ENCODE results near the gene KIAA0513. TPM values are rescaled to one million over a fixed set of nuclear protein-coding genes. Genes with fewer than 3 reads are reported as not detected.

Gene KIAA0513
- total and polyA plus RNA-seq, 2 donors (not counting 1 experiment from before 2014, with no cell fraction given) = 11.7 to 22.3 TPM

DNA sequence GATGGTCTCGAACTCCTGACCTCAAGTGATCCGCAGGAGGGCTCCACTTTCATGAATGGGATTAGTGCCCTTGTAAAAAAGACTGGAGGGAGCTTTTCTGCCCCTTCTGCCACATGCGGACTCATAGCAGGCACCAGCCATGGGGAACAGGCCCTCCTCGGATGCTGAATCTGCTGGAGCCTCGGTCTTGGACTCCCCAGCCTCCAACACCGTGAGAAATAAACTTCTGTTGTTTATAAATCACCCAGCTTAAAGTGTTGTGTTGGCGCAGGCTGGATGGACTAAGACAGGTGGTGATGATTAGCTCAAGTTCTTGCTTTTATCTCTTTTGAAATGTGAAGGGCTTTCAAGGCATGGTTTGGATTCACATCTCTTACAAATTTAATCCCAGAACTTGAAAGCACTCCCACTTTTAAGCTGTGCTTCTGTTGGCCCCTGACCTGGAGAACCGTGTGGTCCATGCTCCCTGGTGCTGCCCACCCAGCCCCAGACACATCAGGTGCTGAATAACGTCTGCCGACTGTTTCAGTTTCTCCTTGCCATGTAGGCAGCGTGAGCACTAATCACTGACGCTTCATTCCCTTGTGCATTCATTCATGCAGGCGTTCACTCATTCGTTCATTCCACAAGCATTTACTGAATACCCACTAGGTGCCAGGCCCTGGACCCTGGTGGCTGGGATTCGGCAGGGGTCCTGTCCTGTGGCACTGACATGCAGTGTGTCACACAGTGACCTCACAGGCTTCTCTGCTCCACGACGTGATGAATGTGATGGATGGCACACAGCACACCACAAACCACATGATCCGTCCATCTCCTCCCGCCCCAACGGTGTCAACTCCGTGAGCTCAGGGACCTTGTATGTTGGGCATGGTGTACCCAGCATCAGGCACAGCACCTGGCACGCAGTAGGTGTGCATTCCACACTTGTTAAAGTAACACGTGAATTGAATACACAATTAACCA is 75.8 kb downstream of the KIAA0513 start:
- Histone ChIP-seq H4K20me1 (ENCODE audit: control insufficient read depth, extremely low read depth, insufficient read depth, low read length) (no peaks in the 10 kb centered on the region), H3K27ac (ENCODE audit: insufficient read depth, low read length) (no peak overlapping the region), H3K36me3 (ENCODE audit: control insufficient read depth, insufficient read depth, low read length) (no peaks in the 10 kb centered on the region), H3K4me2 (ENCODE audit: extremely low read depth, insufficient read depth, low read length) (no peak overlapping the region), H3K27me3 (ENCODE audit: control insufficient read depth, insufficient read depth, low read length) (peaks cover 2% of the 10 kb centered on the region), H2AFZ (ENCODE audit: low read length) (no peak overlapping the region), H3K4me1 (ENCODE audit: control insufficient read depth, extremely low read depth, insufficient read depth, low read length) (no peaks in the 10 kb centered on the region), H3K79me2 (ENCODE audit: control insufficient read depth, insufficient read depth, low read length) (no peaks in the 10 kb centered on the region), H3K9ac (ENCODE audit: insufficient read depth, low read length) (no peak overlapping the region), H3K9me3 (ENCODE audit: control insufficient read depth, insufficient read depth, low read depth, low read length) (no peaks in the 10 kb centered on the region), H3K4me3 (replicated peaks in 1 of 4; ENCODE audit: control extremely low read depth in 1 of 4, insufficient read depth in 1 of 4, low read depth in 3 of 4, low read length in 4 of 4) (no peak overlapping the region)
- no peak for DNase-seq (ENCODE audit: low read depth in 2 of 2)
- TF ChIP-seq EZH2 (IDR thresholded peaks at IDR 0.05; ENCODE audit: low read length, missing control alignments) = no peak
- TF ChIP-seq, protein P1, sequence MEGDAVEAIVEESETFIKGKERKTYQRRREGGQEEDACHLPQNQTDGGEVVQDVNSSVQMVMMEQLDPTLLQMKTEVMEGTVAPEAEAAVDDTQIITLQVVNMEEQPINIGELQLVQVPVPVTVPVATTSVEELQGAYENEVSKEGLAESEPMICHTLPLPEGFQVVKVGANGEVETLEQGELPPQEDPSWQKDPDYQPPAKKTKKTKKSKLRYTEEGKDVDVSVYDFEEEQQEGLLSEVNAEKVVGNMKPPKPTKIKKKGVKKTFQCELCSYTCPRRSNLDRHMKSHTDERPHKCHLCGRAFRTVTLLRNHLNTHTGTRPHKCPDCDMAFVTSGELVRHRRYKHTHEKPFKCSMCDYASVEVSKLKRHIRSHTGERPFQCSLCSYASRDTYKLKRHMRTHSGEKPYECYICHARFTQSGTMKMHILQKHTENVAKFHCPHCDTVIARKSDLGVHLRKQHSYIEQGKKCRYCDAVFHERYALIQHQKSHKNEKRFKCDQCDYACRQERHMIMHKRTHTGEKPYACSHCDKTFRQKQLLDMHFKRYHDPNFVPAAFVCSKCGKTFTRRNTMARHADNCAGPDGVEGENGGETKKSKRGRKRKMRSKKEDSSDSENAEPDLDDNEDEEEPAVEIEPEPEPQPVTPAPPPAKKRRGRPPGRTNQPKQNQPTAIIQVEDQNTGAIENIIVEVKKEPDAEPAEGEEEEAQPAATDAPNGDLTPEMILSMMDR (conservative IDR thresholded peaks at IDR 0.05 in 1 of 2, IDR thresholded peaks at IDR 0.05 in 1 of 2; ENCODE audit: low read depth in 1 of 2, low read length in 2 of 2) = no peak

DNA sequence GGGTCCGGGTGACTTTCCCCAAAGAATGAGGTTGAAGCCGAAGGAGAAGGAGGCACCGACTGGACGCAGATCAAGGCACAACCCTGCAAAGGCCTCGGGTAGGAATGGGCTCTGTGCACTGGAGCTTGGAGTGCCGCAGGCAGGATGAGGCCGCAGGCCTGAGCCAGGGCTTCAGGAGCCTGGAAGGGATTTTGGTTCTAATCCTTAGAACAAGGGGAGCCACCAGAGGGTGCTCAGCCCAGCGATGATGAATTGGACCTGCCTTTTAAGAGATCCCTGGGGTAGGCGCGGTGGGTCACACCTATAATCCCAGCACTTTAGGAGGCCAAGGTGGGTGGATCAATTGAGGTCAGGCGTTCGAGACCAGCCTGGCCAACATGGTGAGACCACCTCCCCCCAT is 76.6 kb downstream of the KIAA0513 start:
- DNase-seq (ENCODE audit: low read depth in 2 of 2) = no peak
- Histone ChIP-seq H3K9me3 (ENCODE audit: control insufficient read depth, insufficient read depth, low read depth, low read length) (no peaks in the 10 kb centered on the region), H3K27ac (ENCODE audit: insufficient read depth, low read length) (no peak overlapping the region), H3K79me2 (ENCODE audit: control insufficient read depth, insufficient read depth, low read length) (no peaks in the 10 kb centered on the region), H3K27me3 (ENCODE audit: control insufficient read depth, insufficient read depth, low read length) (peaks cover 2% of the 10 kb centered on the region), H3K4me1 (ENCODE audit: control insufficient read depth, extremely low read depth, insufficient read depth, low read length) (no peaks in the 10 kb centered on the region), H3K36me3 (ENCODE audit: control insufficient read depth, insufficient read depth, low read length) (no peaks in the 10 kb centered on the region), H3K9ac (ENCODE audit: insufficient read depth, low read length) (no peak overlapping the region), H3K4me3 (replicated peaks in 1 of 4; ENCODE audit: control extremely low read depth in 1 of 4, insufficient read depth in 1 of 4, low read depth in 3 of 4, low read length in 4 of 4) (no peak overlapping the region), H2AFZ (ENCODE audit: low read length) (no peak overlapping the region), H3K4me2 (ENCODE audit: extremely low read depth, insufficient read depth, low read length) (no peak overlapping the region), H4K20me1 (ENCODE audit: control insufficient read depth, extremely low read depth, insufficient read depth, low read length) (no peaks in the 10 kb centered on the region)
- TF ChIP-seq EZH2 (IDR thresholded peaks at IDR 0.05; ENCODE audit: low read length, missing control alignments) = no peak
- TF ChIP-seq, protein P1 (conservative IDR thresholded peaks at IDR 0.05 in 1 of 2, IDR thresholded peaks at IDR 0.05 in 1 of 2; ENCODE audit: low read depth in 1 of 2, low read length in 2 of 2) = peak in 1 of 2 donors; percentile 5

GRCh38 chr16:85104821-85105391 is 77.3 kb downstream of the KIAA0513 start:
- Histone ChIP-seq H4K20me1 (ENCODE audit: control insufficient read depth, extremely low read depth, insufficient read depth, low read length) (no peaks in the 10 kb centered on the region), H3K4me3 (replicated peaks in 1 of 4; ENCODE audit: control extremely low read depth in 1 of 4, insufficient read depth in 1 of 4, low read depth in 3 of 4, low read length in 4 of 4) (no peak overlapping the region), H3K9ac (ENCODE audit: insufficient read depth, low read length) (no peak overlapping the region), H3K4me1 (ENCODE audit: control insufficient read depth, extremely low read depth, insufficient read depth, low read length) (no peaks in the 10 kb centered on the region), H3K36me3 (ENCODE audit: control insufficient read depth, insufficient read depth, low read length) (no peaks in the 10 kb centered on the region), H3K79me2 (ENCODE audit: control insufficient read depth, insufficient read depth, low read length) (no peaks in the 10 kb centered on the region), H3K9me3 (ENCODE audit: control insufficient read depth, insufficient read depth, low read depth, low read length) (no peaks in the 10 kb centered on the region), H3K27ac (ENCODE audit: insufficient read depth, low read length) (no peak overlapping the region), H3K27me3 (ENCODE audit: control insufficient read depth, insufficient read depth, low read length) (peaks cover 2% of the 10 kb centered on the region), H2AFZ (ENCODE audit: low read length) (no peak overlapping the region), H3K4me2 (ENCODE audit: extremely low read depth, insufficient read depth, low read length) (no peak overlapping the region)
- no peak for DNase-seq (ENCODE audit: low read depth in 2 of 2)
- TF ChIP-seq, protein P1 (conservative IDR thresholded peaks at IDR 0.05 in 1 of 2, IDR thresholded peaks at IDR 0.05 in 1 of 2; ENCODE audit: low read depth in 1 of 2, low read length in 2 of 2) = no peak
- TF ChIP-seq EZH2 (IDR thresholded peaks at IDR 0.05; ENCODE audit: low read length, missing control alignments) = no peak

Data from fibroblast of lung (primary cell).